ENCODE results near the gene LACRT. TPM values are rescaled to one million over a fixed set of nuclear protein-coding genes. Genes with fewer than 3 reads are reported as not detected.

The LACRT gene
- total and polyA plus RNA-seq, 2 of the 13 experiments (the other 11 are each of a cell fraction or from before 2014, with no cell fraction given) = not detected

GRCh38 chr12:54631551-54631950 is 3.1 kb downstream of the LACRT start:
- intact Hi-C loops (cut with micrococcal nuclease; ENCODE audit: unreplicated experiment) (no loop called here), in situ Hi-C loops (cut with HindIII; ENCODE audit: extremely low pct_ligation_motif_present, low pct_unique_long_range_greater_than_20kb) (no loop called here)
- FAIRE-seq = no peak
- Histone ChIP-seq H3K4me3 (replicated peaks in 1 of 3; ENCODE audit: insufficient read depth in 1 of 3, low read depth in 2 of 3, low read length in 3 of 3) (no peak overlapping the region), H3K27ac (ENCODE audit: extremely low read length, insufficient read depth, low read length) (no peak overlapping the region), H3K4me2 (ENCODE audit: low read depth, low read length) (no peak overlapping the region), H3K9me3 (ENCODE audit: low read length) (peaks cover 17% of the 10 kb centered on the region), H3K9ac (ENCODE audit: insufficient read depth, low read depth, low read length) (no peak overlapping the region), H3K4me1 (ENCODE audit: insufficient read depth, low read length) (no peaks in the 10 kb centered on the region), H3K36me3 (replicated peaks in 1 of 2; ENCODE audit: control insufficient read depth in 1 of 2, insufficient read depth in 2 of 2, low read length in 2 of 2) (no peaks in the 10 kb centered on the region), H3K27me3 (ENCODE audit: control insufficient read depth in 1 of 2, insufficient read depth in 2 of 2, low read length in 2 of 2) (peaks cover 3 to 15% of the 10 kb centered on the region in 2 experiments; a peak in 4 of 5 replicates), H2AFZ (ENCODE audit: low read length) (no peak overlapping the region), H4K20me1 (ENCODE audit: insufficient read depth, low read length) (no peaks in the 10 kb centered on the region), H3K79me2 (ENCODE audit: insufficient read depth, low read length) (no peaks in the 10 kb centered on the region)
- BruUV-seq (replicated peaks) = no TSS peak
- CTCF ChIA-PET (ENCODE audit: low intra/inter-chr PET ratio, low total read pairs) = no interaction called here
- 33% methylated on average over 5 of the region's 5 CpGs for WGBS (ENCODE audit: low lambda C conversion rate)
- ATAC-seq = no peak
- no peak for DNase-seq (ENCODE audit: low spot score)
- POLR2A ChIA-PET = no interaction called here
- TF ChIP-seq ZBTB26 (CRISPR knock-in tag; IDR thresholded peaks at IDR 0.05; ENCODE audit: borderline replicate concordance) (no peak), PAX8 (CRISPR knock-in tag; IDR thresholded peaks at IDR 0.05; ENCODE audit: borderline replicate concordance) (no peak), SCMH1 (CRISPR knock-in tag; IDR thresholded peaks at IDR 0.05; ENCODE audit: borderline replicate concordance) (no peak), SRSF1 (optimal IDR thresholded peaks at IDR 0.05; ENCODE audit: low read depth, low read length) (no peak), ZNF644 (CRISPR knock-in tag; IDR thresholded peaks at IDR 0.05; ENCODE audit: low read depth) (no peak), JDP2 (CRISPR knock-in tag; IDR thresholded peaks at IDR 0.05; ENCODE audit: borderline replicate concordance) (no peak), ZC3H13 (CRISPR knock-in tag; IDR thresholded peaks at IDR 0.05) (no peak), ONECUT2 (CRISPR knock-in tag; IDR thresholded peaks at IDR 0.05) (no peak), ZBTB38 (CRISPR knock-in tag; IDR thresholded peaks at IDR 0.05) (no peak)

GRCh38 chr12:54629925-54630324 is 4.8 kb downstream of the LACRT start:
- H3K9me3 ChIP-seq (ENCODE audit: low read length) = peaks cover 17% of the 10 kb centered on the region
- in situ Hi-C loops (cut with HindIII; ENCODE audit: extremely low pct_ligation_motif_present, low pct_unique_long_range_greater_than_20kb) (no loop called here), intact Hi-C loops (cut with micrococcal nuclease; ENCODE audit: unreplicated experiment) (no loop called here)
- ChIA-PET POLR2A (no interaction called here), CTCF (ENCODE audit: low intra/inter-chr PET ratio, low total read pairs) (no interaction called here)
- FAIRE-seq (no peak), DNase-seq (ENCODE audit: low spot score) (no peak), ATAC-seq (no peak)
- H3K9ac ChIP-seq (ENCODE audit: insufficient read depth, low read depth, low read length) = no peak overlapping the region
- no peaks in the 10 kb centered on the region for H4K20me1 ChIP-seq (ENCODE audit: insufficient read depth, low read length)
- no peak overlapping the region for H3K27ac ChIP-seq (ENCODE audit: extremely low read length, insufficient read depth, low read length)
- H3K4me2 ChIP-seq (ENCODE audit: low read depth, low read length) = no peak overlapping the region
- no peak overlapping the region for H2AFZ ChIP-seq (ENCODE audit: low read length)
- no peaks in the 10 kb centered on the region for H3K36me3 ChIP-seq (replicated peaks in 1 of 2; ENCODE audit: control insufficient read depth in 1 of 2, insufficient read depth in 2 of 2, low read length in 2 of 2)
- BruUV-seq (replicated peaks) = no TSS peak
- H3K4me1 ChIP-seq (ENCODE audit: insufficient read depth, low read length) = no peaks in the 10 kb centered on the region
- H3K4me3 ChIP-seq (replicated peaks in 1 of 3; ENCODE audit: insufficient read depth in 1 of 3, low read depth in 2 of 3, low read length in 3 of 3) = no peak overlapping the region
- WGBS (ENCODE audit: low lambda C conversion rate) = 15% methylated on average over 2 of the region's 2 CpGs
- peaks cover 3 to 15% of the 10 kb centered on the region in 2 experiments; a peak in 4 of 5 replicates for H3K27me3 ChIP-seq (ENCODE audit: control insufficient read depth in 1 of 2, insufficient read depth in 2 of 2, low read length in 2 of 2)
- no peaks in the 10 kb centered on the region for H3K79me2 ChIP-seq (ENCODE audit: insufficient read depth, low read length)
- TF ChIP-seq ZFP37 (CRISPR knock-in tag; IDR thresholded peaks at IDR 0.05; ENCODE audit: borderline replicate concordance) (no peak), HDAC6 (IDR thresholded peaks at IDR 0.05; ENCODE audit: low read depth, low read length) (no peak), ZFP62 (CRISPR knock-in tag; IDR thresholded peaks at IDR 0.05) (no peak), ZNF841 (CRISPR knock-in tag; IDR thresholded peaks at IDR 0.05; ENCODE audit: borderline replicate concordance) (no peak), NCOA1 (CRISPR knock-in tag; IDR thresholded peaks at IDR 0.05) (no peak), FOXP4 (CRISPR knock-in tag; IDR thresholded peaks at IDR 0.05) (no peak), SETDB1 (CRISPR knock-in tag; IDR thresholded peaks at IDR 0.05; ENCODE audit: borderline replicate concordance) (no peak), PCBP1 (IDR thresholded peaks at IDR 0.05; ENCODE audit: borderline replicate concordance, low read depth, low read length) (no peak)
